Erythroblast (primary cell): ENCODE data around the gene ZNF236.

ENCODE experiments used
- GATA1 ChIP-seq: IDR thresholded peaks from 2 replicates; pipeline ENCODE4 v1.6.1; 2011; ENCODE audit warnings: low read depth, mild to moderate bottlenecking, control low read depth, low read length, moderate library complexity
- POLR2A ChIP-seq: IDR thresholded peaks from 2 replicates; pipeline ENCODE4 v1.6.1; 2011; ENCODE audit warnings: mild to moderate bottlenecking, low read length

DNA sequence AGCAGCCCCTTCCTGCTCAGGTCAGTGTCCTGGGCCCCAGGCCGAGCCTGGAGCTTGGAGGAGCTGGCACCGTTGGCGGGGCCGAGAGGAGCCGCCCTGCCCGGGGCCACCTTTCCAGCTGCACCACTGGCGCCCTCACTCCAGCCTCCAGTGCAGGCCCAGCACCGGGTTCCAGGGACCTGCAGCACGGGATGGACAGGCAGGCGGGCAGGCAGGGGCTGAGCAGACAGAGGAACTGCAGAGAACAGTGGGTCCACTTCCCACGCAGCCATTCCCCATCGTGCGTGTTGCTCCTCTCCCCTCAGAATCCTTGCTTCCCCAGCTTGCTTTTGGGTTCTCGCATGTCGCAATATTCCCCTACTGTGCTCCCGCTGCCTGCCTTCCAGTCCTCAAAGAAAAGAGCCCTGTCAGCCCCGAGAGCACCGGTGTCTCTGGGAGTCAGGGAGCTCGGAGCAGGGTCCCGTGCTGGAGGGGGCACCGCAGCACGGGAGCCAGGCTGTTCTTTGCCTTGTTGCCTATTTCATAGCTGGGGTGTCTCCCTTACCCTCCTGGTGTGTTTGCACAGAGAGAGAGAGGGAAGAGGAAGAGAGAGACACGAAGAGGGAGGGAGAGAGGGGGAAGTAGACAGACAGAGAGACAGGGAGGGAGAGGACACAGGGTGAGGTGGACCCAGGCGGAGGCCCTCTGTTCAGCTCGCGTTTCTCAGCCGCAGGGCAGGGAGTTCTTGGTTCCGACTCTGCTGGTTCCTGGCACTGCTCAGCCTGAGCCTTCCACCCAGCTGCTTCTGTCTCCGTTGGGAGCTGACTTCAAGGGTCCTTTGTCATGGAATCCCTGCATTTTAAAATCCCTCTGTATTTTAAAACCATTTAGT is 184.2 kb downstream of the ZNF236 start:
- TF ChIP-seq POLR2A (no peak), GATA1 (no peak)
